Cardiac fibroblast (primary cell): ENCODE results near the gene CAMTA2.
A peak's percentile ranks its signal among the peaks of the same experiment; 100 is the strongest.

ENCODE experiments used
- DNase-seq, 2 donors: peaks; one replicate each; pipeline versions ENCODE4 v3.0.0 to v3.0.0-alpha.2; 2010; ENCODE audit warnings: low read depth in 2 of 2
- H3K4me3 ChIP-seq, 2 donors: replicated peaks in 1 of 2; 1 replicate in 1 of 2; 2 replicates in 1 of 2; pipeline ENCODE4 v1.5.1; 2011; ENCODE audit warnings: low read depth in 2 of 2, low read length in 2 of 2, mild to moderate bottlenecking in 2 of 2, moderate library complexity in 1 of 2
- CTCF ChIP-seq: IDR thresholded peaks from one replicate; pipeline ENCODE4 v1.5.1; 2011; ENCODE audit warnings: low read depth, mild to moderate bottlenecking, low read length, inconsistent platforms

The CAMTA2 gene

GRCh38 chr17:4947411-4948165 lies 39.9 kb downstream of the CAMTA2 start:
- peak overlapping the region; percentile 98 to 99 for H3K4me3 ChIP-seq
- DNase-seq: peak; percentile 56 to 59
- TF ChIP-seq CTCF: no peak

GRCh38 chr17:4947010-4947410 lies 40.5 kb downstream of the CAMTA2 start:
- no peak for DNase-seq
- peak overlapping the region; percentile 98 to 99 for H3K4me3 ChIP-seq
- TF ChIP-seq CTCF: no peak

- TF ChIP-seq CTCF: no peak
- no peak for DNase-seq
- peak overlapping the region; percentile 98 to 99 for H3K4me3 ChIP-seq
Measured at GRCh38 chr17:4946312-4946976, 41.0 kb downstream of the CAMTA2 start.

- no peak for DNase-seq
- peak overlapping the region; percentile 98 to 99 for H3K4me3 ChIP-seq
- TF ChIP-seq CTCF: no peak
Measured at GRCh38 chr17:4945944-4946280, 41.6 kb downstream of the CAMTA2 start.

- no peak for TF ChIP-seq CTCF
- DNase-seq: peak; percentile 88 to 96
- peak overlapping the region in 1 of 2 donors; percentile 98 for H3K4me3 ChIP-seq
Measured at GRCh38 chr17:4945176-4945943, 42.1 kb downstream of the CAMTA2 start.

- no peak for DNase-seq
- no peak overlapping the region for H3K4me3 ChIP-seq
- no peak for TF ChIP-seq CTCF
Measured at GRCh38 chr17:4944554-4945175, 42.8 kb downstream of the CAMTA2 start.
